ENCODE measurements around the gene DYSF.

GRCh38 chr2:71696381-71696780 lies 243.0 kb downstream of the DYSF start:
- TF ChIP-seq CTCF (IDR thresholded peaks at IDR 0.05) (no peak), POLR2A (IDR thresholded peaks at IDR 0.05) (no peak)
